Neuron (in vitro differentiated cells): ENCODE data around the gene SLF2.

Source experiments
- H2AFZ ChIP-seq: one replicate; pipeline ENCODE4 v1.6.1; 2013; ENCODE audit warnings: low read depth, mild to moderate bottlenecking, inconsistent platforms, low read length, moderate library complexity
- H3K27me3 ChIP-seq: one replicate; pipeline ENCODE4 v1.6.1; 2013; ENCODE audit warnings: low read length; ENCODE audit not compliant: insufficient read depth
- H3K36me3 ChIP-seq: one replicate; pipeline ENCODE4 v1.6.1; 2013; ENCODE audit warnings: low read length; ENCODE audit not compliant: insufficient read depth
- H3K4me1 ChIP-seq: one replicate; pipeline ENCODE4 v1.6.1; 2013; ENCODE audit warnings: low read length; ENCODE audit not compliant: insufficient read depth
- H3K4me3 ChIP-seq: 2 replicates; pipeline ENCODE4 v1.5.1; 2013; ENCODE audit warnings: mild to moderate bottlenecking, low read length, moderate library complexity
- H3K9me3 ChIP-seq: one replicate; pipeline ENCODE4 v1.6.1; 2013; ENCODE audit warnings: low read length

Gene SLF2

GRCh38 chr10:100963826-100964225 is 51.1 kb downstream of the SLF2 start:
- Histone ChIP-seq H2AFZ (no peak overlapping the region), H3K27me3 (no peaks in the 10 kb centered on the region), H3K36me3 (peaks cover 45% of the 10 kb centered on the region), H3K4me1 (no peaks in the 10 kb centered on the region), H3K9me3 (no peaks in the 10 kb centered on the region), H3K4me3 (no peak overlapping the region)

GRCh38 chr10:100965820-100966219 is 53.1 kb downstream of the SLF2 start:
- no peak overlapping the region for H2AFZ ChIP-seq
- no peak overlapping the region for H3K4me3 ChIP-seq
- no peaks in the 10 kb centered on the region for H3K9me3 ChIP-seq
- no peaks in the 10 kb centered on the region for H3K27me3 ChIP-seq
- peaks cover 30% of the 10 kb centered on the region for H3K36me3 ChIP-seq
- H3K4me1 ChIP-seq = peaks cover 6% of the 10 kb centered on the region

GRCh38 chr10:100966887-100967286 is 54.1 kb downstream of the SLF2 start:
- H3K4me3 ChIP-seq = no peak overlapping the region
- H3K4me1 ChIP-seq = peaks cover 6% of the 10 kb centered on the region
- H3K27me3 ChIP-seq = no peaks in the 10 kb centered on the region
- no peak overlapping the region for H2AFZ ChIP-seq
- H3K36me3 ChIP-seq = peaks cover 25% of the 10 kb centered on the region
- no peaks in the 10 kb centered on the region for H3K9me3 ChIP-seq

GRCh38 chr10:100967332-100967731 is 54.6 kb downstream of the SLF2 start:
- H3K4me1 ChIP-seq = peaks cover 6% of the 10 kb centered on the region
- H3K27me3 ChIP-seq = no peaks in the 10 kb centered on the region
- H2AFZ ChIP-seq = no peak overlapping the region
- H3K4me3 ChIP-seq = no peak overlapping the region
- H3K36me3 ChIP-seq = peaks cover 21% of the 10 kb centered on the region
- H3K9me3 ChIP-seq = no peaks in the 10 kb centered on the region

- Histone ChIP-seq H3K36me3 (peaks cover 12% of the 10 kb centered on the region), H3K9me3 (no peaks in the 10 kb centered on the region), H2AFZ (no peak overlapping the region), H3K4me3 (no peak overlapping the region), H3K4me1 (peaks cover 6% of the 10 kb centered on the region), H3K27me3 (no peaks in the 10 kb centered on the region)
Observed at GRCh38 chr10:100968062-100968736, 55.4 kb downstream of the SLF2 start.

GRCh38 chr10:100968863-100969186 is 56.1 kb downstream of the SLF2 start:
- no peaks in the 10 kb centered on the region for H3K27me3 ChIP-seq
- H3K4me1 ChIP-seq = peaks cover 6% of the 10 kb centered on the region
- H2AFZ ChIP-seq = no peak overlapping the region
- H3K4me3 ChIP-seq = peak overlapping the region; percentile 22
- H3K9me3 ChIP-seq = no peaks in the 10 kb centered on the region
- peaks cover 6% of the 10 kb centered on the region for H3K36me3 ChIP-seq

GRCh38 chr10:100969187-100970075 is 56.7 kb downstream of the SLF2 start, which contains the start of gene SEMA4G:
Gene SEMA4G (plus strand): TSS chr10:100969504. CDS start chr10:100972913, 3,409 bp downstream.
- no peaks in the 10 kb centered on the region for H3K9me3 ChIP-seq
- peak within 1 kb of the TSS; percentile 87 for H2AFZ ChIP-seq
- H3K4me3 ChIP-seq = peak within 1 kb of the TSS; percentile 37
- H3K27me3 ChIP-seq = no peaks in the 10 kb centered on the region
- peaks cover 6% of the 10 kb centered on the region for H3K4me1 ChIP-seq
- peaks cover under 1% of the 10 kb centered on the region for H3K36me3 ChIP-seq

- peak overlapping the region; percentile 37 for H3K4me3 ChIP-seq
- H3K27me3 ChIP-seq = no peaks in the 10 kb centered on the region
- peak overlapping the region; percentile 87 for H2AFZ ChIP-seq
- H3K36me3 ChIP-seq = no peaks in the 10 kb centered on the region
- peaks cover 6% of the 10 kb centered on the region for H3K4me1 ChIP-seq
- H3K9me3 ChIP-seq = no peaks in the 10 kb centered on the region
Observed at GRCh38 chr10:100970076-100970913, 57.5 kb downstream of the SLF2 start.

- no peak overlapping the region for H3K4me3 ChIP-seq
- H3K9me3 ChIP-seq = no peaks in the 10 kb centered on the region
- H3K4me1 ChIP-seq = peaks cover 6% of the 10 kb centered on the region
- no peak overlapping the region for H2AFZ ChIP-seq
- no peaks in the 10 kb centered on the region for H3K36me3 ChIP-seq
- H3K27me3 ChIP-seq = no peaks in the 10 kb centered on the region
Observed at GRCh38 chr10:100970914-100971811, 58.4 kb downstream of the SLF2 start.

GRCh38 chr10:100972115-100972903 is 59.5 kb downstream of the SLF2 start:
- Histone ChIP-seq H3K9me3 (no peaks in the 10 kb centered on the region), H3K4me1 (peaks cover 6% of the 10 kb centered on the region), H3K4me3 (no peak overlapping the region), H2AFZ (no peak overlapping the region), H3K27me3 (no peaks in the 10 kb centered on the region), H3K36me3 (no peaks in the 10 kb centered on the region)

GRCh38 chr10:100972904-100973535 is 60.3 kb downstream of the SLF2 start:
- Histone ChIP-seq H3K4me3 (no peak overlapping the region), H3K9me3 (no peaks in the 10 kb centered on the region), H3K27me3 (no peaks in the 10 kb centered on the region), H3K36me3 (no peaks in the 10 kb centered on the region), H2AFZ (no peak overlapping the region), H3K4me1 (peaks cover 6% of the 10 kb centered on the region)
